GM06990 (cell line): Measurements from ENCODE around the gene AP1B1.

ENCODE experiments used
- DNase-seq: peaks from one replicate; pipeline ENCODE4 v3.0.0-alpha.2; 2011; ENCODE audit not compliant: insufficient read length; ENCODE audit errors: extremely low read depth
- H3K27me3 ChIP-seq: replicated peaks from 2 replicates; pipeline ENCODE4 v1.6.0; 2011; ENCODE audit warnings: low read length; ENCODE audit not compliant: control insufficient read depth, insufficient read depth
- H3K36me3 ChIP-seq: 2 replicates; pipeline ENCODE4 v1.5.1; 2011; ENCODE audit warnings: low read length; ENCODE audit not compliant: control insufficient read depth, insufficient read depth
- H3K4me3 ChIP-seq: replicated peaks from 2 replicates; pipeline ENCODE4 v1.5.1; 2011; ENCODE audit warnings: low read depth, mild to moderate bottlenecking, control low read depth, low read length
- CTCF ChIP-seq: IDR thresholded peaks from 2 replicates; pipeline ENCODE4 v1.5.1; 2011; ENCODE audit warnings: low read length, control low read depth, mild to moderate bottlenecking, inconsistent platforms; ENCODE audit not compliant: insufficient read depth, poor library complexity, severe bottlenecking

The AP1B1 gene

GRCh38 chr22:29305836-29306174, 82.6 kb downstream of the AP1B1 start:
- DNase-seq = no peak
- Histone ChIP-seq H3K4me3 (no peak overlapping the region), H3K36me3 (no peaks in the 10 kb centered on the region; the same call in 1 of the 2 replicates), H3K27me3 (no peaks in the 10 kb centered on the region; the same call in 1 of the 2 replicates)
- TF ChIP-seq CTCF = no peak

GRCh38 chr22:29302681-29303465, 85.5 kb downstream of the AP1B1 start:
- H3K36me3 ChIP-seq = peaks cover 17% of the 10 kb centered on the region
- no peak overlapping the region for H3K4me3 ChIP-seq
- TF ChIP-seq CTCF = peak; percentile 1
- H3K27me3 ChIP-seq = no peaks in the 10 kb centered on the region; the same call in 1 of the 2 replicates
- no peak for DNase-seq

- no peak for TF ChIP-seq CTCF
- DNase-seq = no peak
- Histone ChIP-seq H3K27me3 (no peaks in the 10 kb centered on the region; the same call in 1 of the 2 replicates), H3K4me3 (no peak overlapping the region), H3K36me3 (peaks cover 21% of the 10 kb centered on the region)
Measured at GRCh38 chr22:29302402-29302680, 86.0 kb downstream of the AP1B1 start.

- no peak overlapping the region for H3K4me3 ChIP-seq
- TF ChIP-seq CTCF = no peak
- DNase-seq = no peak
- H3K36me3 ChIP-seq = peaks cover 26% of the 10 kb centered on the region
- no peaks in the 10 kb centered on the region; the same call in 1 of the 2 replicates for H3K27me3 ChIP-seq
Measured at GRCh38 chr22:29301716-29302401, 86.5 kb downstream of the AP1B1 start.

- no peak for TF ChIP-seq CTCF
- H3K27me3 ChIP-seq = no peaks in the 10 kb centered on the region; the same call in 1 of the 2 replicates
- no peak overlapping the region for H3K4me3 ChIP-seq
- DNase-seq = no peak
- H3K36me3 ChIP-seq = peaks cover 32% of the 10 kb centered on the region
Measured at GRCh38 chr22:29300807-29301601, 87.4 kb downstream of the AP1B1 start.
